B cell (primary cell): ENCODE data around the gene SLC5A10. TPM values are rescaled to one million over a fixed set of nuclear protein-coding genes. Genes with fewer than 3 reads are reported as not detected.

Experiments used
- ATAC-seq: fragments of 200-7000 bp; cut with Tn5 transposase; one replicate; pipeline ENCODE4 v1.10.0; 2021; ENCODE audit warnings: low read depth, mild to moderate bottlenecking, moderate number of reproducible peaks, moderate library complexity
- CTCF ChIA-PET: fragments of 350-600 bp; sonication (Branson Sonifier 250); formaldehyde crosslinking; loops from one replicate; lab custom pipeline; 2021; ENCODE audit warnings: antibody characterized with exemption, inconsistent platforms; lab: Charles Lee
- POLR2A ChIA-PET: fragments of 350-600 bp; sonication (Branson Sonifier 250); formaldehyde crosslinking; loops from one replicate; lab custom pipeline; 2021; ENCODE audit warnings: antibody characterized with exemption; lab: Charles Lee
- DNase-seq: peaks from one replicate; pipeline ENCODE4 v3.0.0; 2013
- H2AFZ ChIP-seq: 2 replicates; pipeline ENCODE4 v1.6.1; 2012; ENCODE audit warnings: mild to moderate bottlenecking, low read depth, low read length; ENCODE audit not compliant: insufficient read depth, poor library complexity, severe bottlenecking
- H3K27ac ChIP-seq, 2 donors: 1 replicate in 1 of 2; 2 replicates in 1 of 2; pipeline ENCODE4 v1.5.1; 2012 to 2013; ENCODE audit warnings: low read length in 2 of 2, mild to moderate bottlenecking in 2 of 2, moderate library complexity in 1 of 2
- H3K27me3 ChIP-seq, 4 experiments: fragments of 200-600 bp in 1 of 4; sonication (generic) in 1 of 4; replicated peaks in 1 of 4; 1 replicate in 2 of 4; 2 replicates in 2 of 4; pipeline versions ENCODE4 v1.6.1 to v1.7.0; 2013 to 2016; ENCODE audit warnings: low read length in 3 of 4, mild to moderate bottlenecking in 2 of 4, mixed read lengths in 1 of 4, moderate library complexity in 1 of 4; ENCODE audit not compliant: insufficient read depth in 4 of 4, control insufficient read depth in 3 of 4; ENCODE audit errors: control extremely low read depth in 1 of 4
- H3K36me3 ChIP-seq, 2 experiments: replicated peaks in 1 of 2; 1 replicate in 1 of 2; 2 replicates in 1 of 2; pipeline versions ENCODE4 v1.6.1 to v1.7.1; 2013; ENCODE audit warnings: low read length in 1 of 2; ENCODE audit not compliant: insufficient read depth in 2 of 2, control insufficient read depth in 1 of 2; ENCODE audit errors: control extremely low read depth in 1 of 2, extremely low read depth in 1 of 2
- H3K4me1 ChIP-seq, 2 donors: fragments of 200-600 bp in 1 of 2; sonication (generic) in 1 of 2; 1 replicate in 1 of 2; 2 replicates in 1 of 2; pipeline versions ENCODE4 v1.5.1 to v1.6.1; 2013 to 2017; ENCODE audit warnings: low read length in 2 of 2; ENCODE audit not compliant: control insufficient read depth in 2 of 2, insufficient read depth in 2 of 2
- H3K4me2 ChIP-seq: replicated peaks from 2 replicates; pipeline ENCODE3; 2012; ENCODE audit warnings: mild to moderate bottlenecking, low read depth, low read length; ENCODE audit not compliant: poor library complexity, severe bottlenecking
- H3K4me3 ChIP-seq, 5 experiments: fragments of 200-600 bp in 1 of 5; sonication (generic) in 1 of 5; 1 replicate in 3 of 5; 2 replicates in 2 of 5; pipeline versions ENCODE4 v1.5.1 to v1.7.0; 2011 to 2016; ENCODE audit warnings: low read length in 4 of 5, mild to moderate bottlenecking in 4 of 5, low read depth in 2 of 5, control low read depth in 1 of 5, moderate library complexity in 1 of 5; ENCODE audit not compliant: insufficient read depth in 1 of 5; ENCODE audit errors: control extremely low read depth in 1 of 5, extremely low read depth in 1 of 5
- H3K79me2 ChIP-seq: fragments of 200-600 bp; sonication (generic); one replicate; pipeline ENCODE4 v1.6.0; 2016; ENCODE audit warnings: low read length; ENCODE audit not compliant: control insufficient read depth, insufficient read depth
- H3K9ac ChIP-seq: fragments of 200-600 bp; sonication (generic); 2 replicates; pipeline ENCODE4 v1.6.1; 2017; ENCODE audit warnings: mild to moderate bottlenecking, low read length, moderate library complexity
- H3K9me3 ChIP-seq, 3 donors: one replicate each; pipeline versions ENCODE4 v1.6.1 to v1.7.1; 2013; ENCODE audit warnings: low read length in 2 of 3; ENCODE audit not compliant: control insufficient read depth in 2 of 3, insufficient read depth in 1 of 3; ENCODE audit errors: control extremely low read depth in 1 of 3
- H4K20me1 ChIP-seq: 2 replicates; pipeline ENCODE4 v1.6.0; 2012; ENCODE audit warnings: mild to moderate bottlenecking, low read length; ENCODE audit not compliant: insufficient read depth, control insufficient read depth, poor library complexity, severe bottlenecking
- H3K27ac Mint-ChIP-seq: one replicate; pipeline ENCODE4 v1.8.0; 2021; ENCODE audit warnings: mixed read lengths
- H3K27me3 Mint-ChIP-seq: one replicate; pipeline ENCODE4 v1.8.0; 2021; ENCODE audit warnings: mixed read lengths
- H3K4me1 Mint-ChIP-seq: one replicate; pipeline ENCODE4 v1.8.0; 2021; ENCODE audit warnings: mixed read lengths
- H3K4me3 Mint-ChIP-seq: one replicate; pipeline ENCODE4 v1.8.0; 2021; ENCODE audit warnings: mixed read lengths
- H3K9me3 Mint-ChIP-seq: one replicate; pipeline ENCODE4 v1.8.0; 2022; ENCODE audit warnings: mixed read lengths; ENCODE audit not compliant: insufficient read depth
- EZH2 ChIP-seq: IDR thresholded peaks from 2 replicates; pipeline ENCODE4 v1.6.1; 2012; ENCODE audit warnings: borderline replicate concordance, low read depth, mild to moderate bottlenecking, moderate library complexity, low read length; ENCODE audit not compliant: insufficient read depth, poor library complexity, severe bottlenecking
- WGBS: methylation state at CpG from one replicate; pipeline ENCODE4 v1.1.5; 2013; ENCODE audit warnings: missing lambda C conversion rate; ENCODE audit not compliant: insufficient coverage; 5-methylcytosine and 5-hydroxymethylcytosine counted together
- intact Hi-C: fragments of 100-400 bp; cut with micrococcal nuclease; formaldehyde crosslinking; loops from one replicate; pipeline ENCODE4 v1.10.0; 2022
- polyA plus RNA-seq: library from polyadenylated mRNA; depleted of rRNA; stranded (reverse); fragments of >200 nt; gene quantifications from 2 replicates; pipeline ENCODE4 v1.2.3, GENCODE V29; 2012
- total RNA-seq, 2 donors: library from RNA; stranded (reverse); fragments of 120-200 nt in 1 of 2; gene quantifications; 1 replicate in 1 of 2; 2 replicates in 1 of 2; pipeline versions ENCODE4 v1.2.3 to v1.2.4, GENCODE V29; 2013 to 2022
- TF ChIP-seq, protein P1 (sequence below): fragments of 200-600 bp; IDR thresholded peaks from one replicate; pipeline ENCODE4 v1.8.0; 2022; ENCODE audit warnings: antibody characterized with exemption, mild to moderate bottlenecking

Gene SLC5A10
- total and polyA plus RNA-seq, 2 donors (not counting 1 experiment from before 2014, with no cell fraction given): not detected

DNA sequence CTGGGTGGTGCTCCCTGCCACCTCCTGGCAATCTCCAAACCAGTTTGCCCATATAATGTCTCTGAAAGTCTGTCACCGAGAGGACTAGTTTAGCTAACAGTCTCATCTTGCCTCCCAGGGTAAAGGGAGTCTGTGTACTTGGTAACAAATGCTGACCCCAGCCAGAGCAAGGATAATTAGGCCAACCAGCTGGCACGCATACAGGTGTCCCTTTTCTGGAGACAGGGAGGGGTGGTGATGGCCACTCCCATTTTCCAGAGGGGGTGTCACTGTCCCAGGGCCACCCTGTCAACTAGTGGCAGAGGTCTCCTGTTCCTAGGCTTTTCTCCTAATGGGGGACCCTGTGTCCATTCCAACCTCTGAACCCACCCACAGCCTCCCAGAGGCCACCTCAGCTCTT is 44.5 kb downstream of the SLC5A10 start:
- Histone ChIP-seq H3K9ac (no peak overlapping the region), H3K9me3 (peaks cover 2 to 10% (median 4%) of the 10 kb centered on the region in 3 donors), H3K36me3 (peaks cover 0 to 9% of the 10 kb centered on the region in 2 experiments), H3K27ac (no peak overlapping the region), H3K27me3 (no peaks in the 10 kb centered on the region), H3K4me3 (no peak overlapping the region), H2AFZ (no peak overlapping the region), H3K4me2 (no peak overlapping the region), H4K20me1 (peaks cover 57% of the 10 kb centered on the region), H3K4me1 (peaks cover 24 to 32% of the 10 kb centered on the region in 2 donors), H3K79me2 (peaks cover 27% of the 10 kb centered on the region)
- intact Hi-C loops: no loop called here
- no peaks in the 10 kb centered on the region for H3K9me3 Mint-ChIP-seq
- WGBS: 88% methylated on average over 2 of the region's 2 CpGs
- TF ChIP-seq EZH2: no peak
- TF ChIP-seq, protein P1, sequence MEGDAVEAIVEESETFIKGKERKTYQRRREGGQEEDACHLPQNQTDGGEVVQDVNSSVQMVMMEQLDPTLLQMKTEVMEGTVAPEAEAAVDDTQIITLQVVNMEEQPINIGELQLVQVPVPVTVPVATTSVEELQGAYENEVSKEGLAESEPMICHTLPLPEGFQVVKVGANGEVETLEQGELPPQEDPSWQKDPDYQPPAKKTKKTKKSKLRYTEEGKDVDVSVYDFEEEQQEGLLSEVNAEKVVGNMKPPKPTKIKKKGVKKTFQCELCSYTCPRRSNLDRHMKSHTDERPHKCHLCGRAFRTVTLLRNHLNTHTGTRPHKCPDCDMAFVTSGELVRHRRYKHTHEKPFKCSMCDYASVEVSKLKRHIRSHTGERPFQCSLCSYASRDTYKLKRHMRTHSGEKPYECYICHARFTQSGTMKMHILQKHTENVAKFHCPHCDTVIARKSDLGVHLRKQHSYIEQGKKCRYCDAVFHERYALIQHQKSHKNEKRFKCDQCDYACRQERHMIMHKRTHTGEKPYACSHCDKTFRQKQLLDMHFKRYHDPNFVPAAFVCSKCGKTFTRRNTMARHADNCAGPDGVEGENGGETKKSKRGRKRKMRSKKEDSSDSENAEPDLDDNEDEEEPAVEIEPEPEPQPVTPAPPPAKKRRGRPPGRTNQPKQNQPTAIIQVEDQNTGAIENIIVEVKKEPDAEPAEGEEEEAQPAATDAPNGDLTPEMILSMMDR: no peak
- POLR2A ChIA-PET: no interaction called here
- no peak overlapping the region for H3K4me3 Mint-ChIP-seq
- no peak for DNase-seq
- CTCF ChIA-PET: interaction anchor here (0.7 to 1.8 kb wide), 2 partner anchors 36 to 302 kb away, joined by 3 to 5 read pairs; no protein-coding TSS in a partner anchor
- no peak overlapping the region for H3K27ac Mint-ChIP-seq
- no peak for ATAC-seq
- peaks cover 29% of the 10 kb centered on the region for H3K4me1 Mint-ChIP-seq
- H3K27me3 Mint-ChIP-seq: no peaks in the 10 kb centered on the region

DNA sequence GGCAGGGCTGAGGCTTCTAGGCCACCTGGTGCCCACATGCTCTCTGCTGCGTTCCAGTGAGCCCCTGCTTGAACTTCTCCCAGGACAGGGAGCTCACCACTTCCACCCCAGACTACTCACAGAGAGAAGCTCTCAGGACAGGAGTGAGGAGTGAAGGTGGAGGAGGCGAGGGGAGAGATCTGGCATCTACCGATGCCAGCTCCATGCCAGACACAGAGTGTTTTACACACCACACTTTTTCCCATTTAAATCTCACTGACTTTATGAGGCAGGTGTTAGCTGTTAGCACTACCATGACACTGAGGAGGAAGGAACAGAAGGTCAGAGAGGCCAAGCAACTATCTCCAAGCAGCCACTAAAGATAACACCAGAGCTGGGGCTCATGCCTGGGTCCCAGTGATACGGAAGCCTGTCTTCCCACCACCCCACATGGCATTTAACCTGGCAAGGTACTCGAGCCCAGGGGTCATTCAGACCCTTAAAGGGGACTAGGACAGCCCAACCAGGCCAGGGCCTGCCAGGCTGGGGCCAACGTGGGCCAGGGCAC is 45.8 kb downstream of the SLC5A10 start:
- H3K27me3 Mint-ChIP-seq: no peaks in the 10 kb centered on the region
- ATAC-seq: no peak
- 83% methylated on average over 4 of the region's 6 CpGs for WGBS
- Histone ChIP-seq H3K36me3 (peaks cover 0 to 11% of the 10 kb centered on the region in 2 experiments), H3K4me3 (no peak overlapping the region), H3K27me3 (no peaks in the 10 kb centered on the region), H3K9me3 (peaks cover 2 to 10% (median 4%) of the 10 kb centered on the region in 3 donors), H3K4me1 (peaks cover 30 to 36% of the 10 kb centered on the region in 2 donors), H4K20me1 (peaks cover 57% of the 10 kb centered on the region), H2AFZ (no peak overlapping the region), H3K27ac (no peak overlapping the region), H3K79me2 (peaks cover 21% of the 10 kb centered on the region), H3K9ac (no peak overlapping the region), H3K4me2 (no peak overlapping the region)
- no peak overlapping the region for H3K27ac Mint-ChIP-seq
- H3K4me3 Mint-ChIP-seq: no peak overlapping the region
- no peak for TF ChIP-seq EZH2
- TF ChIP-seq, protein P1: no peak
- no peaks in the 10 kb centered on the region for H3K9me3 Mint-ChIP-seq
- ChIA-PET POLR2A (no interaction called here), CTCF (interaction anchor here (1.8 kb wide), 1 partner anchor 37 kb away, joined by 5 read pairs; no protein-coding TSS in a partner anchor)
- peaks cover 34% of the 10 kb centered on the region for H3K4me1 Mint-ChIP-seq
- DNase-seq: no peak
- intact Hi-C loops: no loop called here
